ENCODE results near the gene FBXW4.

The FBXW4 gene

DNA sequence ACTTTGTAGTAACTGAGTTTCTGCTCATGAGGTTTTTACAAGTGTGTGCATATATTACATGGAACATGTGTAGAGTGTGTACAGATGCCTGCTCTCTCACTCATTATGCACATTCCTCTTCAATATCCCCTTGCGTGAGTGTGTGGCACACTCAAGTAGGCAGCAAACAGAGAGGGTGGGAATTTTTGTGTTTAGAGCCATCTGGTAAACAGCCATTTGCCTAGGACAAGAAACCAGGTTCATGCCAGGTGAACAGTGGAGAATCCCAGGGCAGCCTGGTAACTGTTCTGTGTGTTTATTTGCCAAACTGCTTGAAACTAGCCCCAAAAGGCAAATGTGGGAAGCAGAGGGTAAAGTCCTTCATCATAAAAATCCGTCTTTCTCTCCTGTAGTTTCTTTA, 19.9 kb downstream of the FBXW4 start:
- H3K36me3 ChIP-seq (ENCODE audit: insufficient read depth, low read length) = no peaks in the 10 kb centered on the region
- TF ChIP-seq FOXP2 (optimal IDR thresholded peaks at IDR 0.05; ENCODE audit: control extremely low read depth, extremely low read length, insufficient read depth) = no peak

DNA sequence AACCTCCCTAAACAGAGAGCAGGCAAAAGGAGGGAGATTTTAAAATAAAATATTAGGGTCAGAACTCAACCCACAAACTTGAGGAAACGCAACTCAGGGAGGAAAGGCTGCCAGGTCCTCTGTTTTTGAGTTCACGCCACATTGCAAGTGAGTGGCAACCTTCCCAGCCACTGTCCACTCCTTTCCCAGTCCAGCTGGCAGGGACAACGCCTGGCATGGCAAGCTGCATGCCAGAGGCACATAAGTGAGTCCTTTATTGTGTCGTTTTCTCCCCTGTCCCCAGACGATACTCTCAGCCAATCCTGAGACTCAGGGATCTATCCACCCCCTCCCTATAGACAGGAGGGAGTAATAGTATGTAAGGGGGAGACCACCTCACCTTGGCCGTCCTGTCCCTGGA, 22.4 kb downstream of the FBXW4 start:
- H3K9ac ChIP-seq (ENCODE audit: insufficient read length) = no peak overlapping the region
- no peaks in the 10 kb centered on the region for H3K9me3 ChIP-seq (ENCODE audit: low read depth, low read length)
- no peak for DNase-seq (ENCODE audit: low read depth, low spot score)
- H3K36me3 ChIP-seq (ENCODE audit: insufficient read depth, low read length) = no peaks in the 10 kb centered on the region
- no peak overlapping the region for H3K4me3 ChIP-seq
- H3K27ac ChIP-seq = no peak overlapping the region
- no peak for TF ChIP-seq EZH2 (IDR thresholded peaks at IDR 0.05)
- TF ChIP-seq FOXP2 (optimal IDR thresholded peaks at IDR 0.05; ENCODE audit: control extremely low read depth, extremely low read length, insufficient read depth) = no peak
- no peak for TF ChIP-seq POLR2AphosphoS5 (IDR thresholded peaks at IDR 0.05; ENCODE audit: borderline replicate concordance, low read depth, low read length)

More for the DNA sequence above, 19.9 kb downstream of the FBXW4 start:
- H3K9me3 ChIP-seq (ENCODE audit: low read depth, low read length) = no peaks in the 10 kb centered on the region
- no peak overlapping the region for H3K9ac ChIP-seq (ENCODE audit: insufficient read length)
- no peak for DNase-seq (ENCODE audit: low read depth, low spot score)
- H3K27ac ChIP-seq = no peak overlapping the region
- no peak overlapping the region for H3K4me3 ChIP-seq

DNA sequence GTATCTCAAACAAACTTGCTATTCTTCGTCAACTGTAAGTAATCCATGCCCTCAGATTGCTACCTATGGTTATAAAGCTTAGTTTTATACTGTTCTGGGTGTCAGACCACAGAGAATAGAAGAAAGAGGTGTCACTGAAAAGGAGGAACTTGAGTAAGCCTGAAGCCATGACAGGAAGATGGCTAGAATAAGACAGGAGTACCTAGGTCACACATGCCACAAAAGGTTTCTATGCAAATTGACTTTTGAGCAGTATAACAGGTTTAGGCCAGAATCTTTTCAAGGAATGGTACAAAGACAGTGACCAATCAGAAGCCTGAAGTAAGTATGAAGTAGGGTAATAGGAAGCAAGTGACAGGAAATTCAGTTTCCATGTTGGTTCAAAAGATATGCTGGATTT, 23.5 kb downstream of the FBXW4 start:
- no peak overlapping the region for H3K27ac ChIP-seq
- H3K9me3 ChIP-seq (ENCODE audit: low read depth, low read length) = no peaks in the 10 kb centered on the region
- no peaks in the 10 kb centered on the region for H3K36me3 ChIP-seq (ENCODE audit: insufficient read depth, low read length)
- no peak overlapping the region for H3K9ac ChIP-seq (ENCODE audit: insufficient read length)
- H3K4me3 ChIP-seq = no peak overlapping the region
- DNase-seq (ENCODE audit: low read depth, low spot score) = no peak
- TF ChIP-seq FOXP2 (optimal IDR thresholded peaks at IDR 0.05; ENCODE audit: control extremely low read depth, extremely low read length, insufficient read depth) = no peak
- TF ChIP-seq POLR2AphosphoS5 (IDR thresholded peaks at IDR 0.05; ENCODE audit: borderline replicate concordance, low read depth, low read length) = no peak
- no peak for TF ChIP-seq EZH2 (IDR thresholded peaks at IDR 0.05)

DNA sequence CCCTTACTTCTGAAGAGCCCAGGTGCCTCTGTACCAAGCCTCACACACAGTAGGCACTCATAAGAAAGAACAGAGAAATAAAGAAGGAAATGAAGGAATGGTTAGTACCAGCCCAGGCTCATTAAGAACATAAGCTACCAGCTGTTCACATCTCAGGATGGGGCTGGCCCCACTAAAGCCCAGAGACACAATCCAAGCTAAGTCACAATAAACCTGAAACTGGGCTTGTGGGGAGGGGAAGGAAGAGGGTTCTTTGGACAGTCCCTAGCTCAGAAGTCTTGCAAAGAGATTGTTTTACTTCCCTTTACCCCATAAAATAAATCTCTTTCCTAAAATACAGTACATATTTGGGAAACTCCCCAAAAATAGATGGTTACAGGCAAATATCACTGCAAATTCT, 24.3 kb downstream of the FBXW4 start:
- H3K27ac ChIP-seq = no peak overlapping the region
- no peaks in the 10 kb centered on the region for H3K9me3 ChIP-seq (ENCODE audit: low read depth, low read length)
- TF ChIP-seq EZH2 (IDR thresholded peaks at IDR 0.05) (no peak), FOXP2 (optimal IDR thresholded peaks at IDR 0.05; ENCODE audit: control extremely low read depth, extremely low read length, insufficient read depth) (no peak), POLR2AphosphoS5 (IDR thresholded peaks at IDR 0.05; ENCODE audit: borderline replicate concordance, low read depth, low read length) (no peak)
- no peak overlapping the region for H3K4me3 ChIP-seq
- no peak for DNase-seq (ENCODE audit: low read depth, low spot score)
- H3K9ac ChIP-seq (ENCODE audit: insufficient read length) = no peak overlapping the region
- no peaks in the 10 kb centered on the region for H3K36me3 ChIP-seq (ENCODE audit: insufficient read depth, low read length)

DNA sequence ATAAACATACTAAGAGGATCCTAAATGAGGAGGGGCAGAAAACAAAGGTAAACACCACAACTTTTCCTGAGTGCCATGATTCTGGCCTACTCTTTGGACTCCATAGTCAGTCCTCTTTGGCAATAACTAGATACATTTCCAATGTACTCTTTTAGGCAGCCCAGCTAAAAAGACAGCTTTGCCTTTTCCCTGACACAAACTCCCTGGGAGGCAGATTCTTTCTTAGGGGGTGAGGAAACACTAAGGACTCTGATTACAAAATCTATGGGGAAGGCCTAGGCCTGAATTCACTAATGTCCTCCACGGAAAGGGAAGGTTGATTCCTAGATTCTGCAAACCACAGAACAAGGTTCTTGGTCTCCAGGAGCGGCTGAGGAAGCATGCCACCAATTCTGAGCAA, 25.8 kb downstream of the FBXW4 start:
- no peak overlapping the region for H3K27ac ChIP-seq
- H3K9me3 ChIP-seq (ENCODE audit: low read depth, low read length) = no peaks in the 10 kb centered on the region
- TF ChIP-seq POLR2AphosphoS5 (IDR thresholded peaks at IDR 0.05; ENCODE audit: borderline replicate concordance, low read depth, low read length) (no peak), FOXP2 (optimal IDR thresholded peaks at IDR 0.05; ENCODE audit: control extremely low read depth, extremely low read length, insufficient read depth) (no peak), EZH2 (IDR thresholded peaks at IDR 0.05) (no peak)
- H3K4me3 ChIP-seq = no peak overlapping the region
- no peak for DNase-seq (ENCODE audit: low read depth, low spot score)
- H3K36me3 ChIP-seq (ENCODE audit: insufficient read depth, low read length) = no peaks in the 10 kb centered on the region
- no peak overlapping the region for H3K9ac ChIP-seq (ENCODE audit: insufficient read length)

DNA sequence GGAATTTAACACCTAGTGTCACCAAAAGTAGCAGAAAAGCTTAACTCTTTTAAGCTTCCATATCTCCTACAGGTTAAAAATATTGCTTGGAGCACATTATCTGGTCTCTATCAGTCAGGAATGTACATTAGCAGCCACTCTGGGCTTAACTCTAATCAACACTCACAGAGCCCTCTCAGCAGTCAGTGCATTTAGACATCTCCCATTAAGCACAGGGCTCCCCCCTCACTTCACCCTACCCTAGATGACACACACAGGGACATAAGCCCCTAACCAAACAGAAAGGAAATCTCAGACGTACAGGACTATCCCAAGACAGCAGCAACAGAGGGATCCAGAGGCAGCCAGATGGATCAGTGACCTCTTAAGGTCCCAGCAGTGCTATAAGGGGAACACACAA, 26.4 kb downstream of the FBXW4 start:
- Histone ChIP-seq H3K36me3 (ENCODE audit: insufficient read depth, low read length) (no peaks in the 10 kb centered on the region), H3K4me3 (no peak overlapping the region), H3K9ac (ENCODE audit: insufficient read length) (no peak overlapping the region), H3K9me3 (ENCODE audit: low read depth, low read length) (no peaks in the 10 kb centered on the region), H3K27ac (no peak overlapping the region)
- no peak for TF ChIP-seq EZH2 (IDR thresholded peaks at IDR 0.05)
- no peak for DNase-seq (ENCODE audit: low read depth, low spot score)

DNA sequence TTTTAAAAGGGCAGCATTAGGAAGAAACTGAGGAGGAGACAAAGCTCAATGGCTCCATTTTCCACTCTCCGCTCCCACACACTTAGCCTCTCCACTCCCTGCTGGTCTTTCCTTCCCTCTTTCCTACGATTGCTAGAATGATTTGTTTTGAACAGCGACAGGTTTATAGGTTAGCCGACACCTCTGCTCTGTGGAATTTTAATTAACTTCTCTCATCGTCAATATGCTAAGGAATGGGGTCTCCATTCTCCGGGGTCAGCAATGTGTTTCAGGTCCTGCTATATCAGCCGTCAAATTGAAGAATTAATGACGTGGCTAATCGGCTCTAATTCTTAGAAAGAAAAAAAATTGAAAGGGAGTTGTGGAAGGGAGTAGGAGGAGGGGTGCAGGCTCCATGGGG, 28.9 kb downstream of the FBXW4 start:
- DNase-seq (ENCODE audit: low read depth, low spot score) = no peak
- H3K4me3 ChIP-seq = no peak overlapping the region
- no peaks in the 10 kb centered on the region for H3K36me3 ChIP-seq (ENCODE audit: insufficient read depth, low read length)
- H3K9me3 ChIP-seq (ENCODE audit: low read depth, low read length) = no peaks in the 10 kb centered on the region
- no peak overlapping the region for H3K27ac ChIP-seq
- no peak overlapping the region for H3K9ac ChIP-seq (ENCODE audit: insufficient read length)
- no peak for TF ChIP-seq POLR2AphosphoS5 (IDR thresholded peaks at IDR 0.05; ENCODE audit: borderline replicate concordance, low read depth, low read length)
- no peak for TF ChIP-seq EZH2 (IDR thresholded peaks at IDR 0.05)
- TF ChIP-seq FOXP2 (optimal IDR thresholded peaks at IDR 0.05; ENCODE audit: control extremely low read depth, extremely low read length, insufficient read depth) = no peak

DNA sequence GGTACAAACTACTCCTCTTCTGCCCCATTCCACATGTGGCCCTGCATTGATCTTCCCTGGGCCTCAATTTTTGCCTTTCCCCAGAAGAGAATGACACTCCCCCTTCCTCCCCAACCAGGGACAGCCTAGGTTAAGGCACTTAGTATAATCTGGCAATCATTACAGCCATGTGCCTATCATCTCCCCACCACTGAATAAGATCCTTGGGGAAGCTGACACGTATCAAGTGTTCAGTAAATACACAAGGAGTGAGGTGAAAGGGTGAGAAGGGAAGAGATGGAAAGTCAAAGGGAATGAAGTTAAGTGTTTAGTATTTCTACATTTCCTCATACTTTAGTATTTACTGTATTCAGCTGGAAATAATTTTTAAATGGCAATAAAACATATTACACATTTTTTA, 31.9 kb downstream of the FBXW4 start:
- no peak for TF ChIP-seq POLR2AphosphoS5 (IDR thresholded peaks at IDR 0.05; ENCODE audit: borderline replicate concordance, low read depth, low read length)
- TF ChIP-seq FOXP2 (optimal IDR thresholded peaks at IDR 0.05; ENCODE audit: control extremely low read depth, extremely low read length, insufficient read depth) = no peak
- no peak for TF ChIP-seq EZH2 (IDR thresholded peaks at IDR 0.05)
- Histone ChIP-seq H3K36me3 (ENCODE audit: insufficient read depth, low read length) (no peaks in the 10 kb centered on the region), H3K9ac (ENCODE audit: insufficient read length) (no peak overlapping the region), H3K4me3 (no peak overlapping the region), H3K9me3 (ENCODE audit: low read depth, low read length) (no peaks in the 10 kb centered on the region), H3K27ac (no peak overlapping the region)
- DNase-seq (ENCODE audit: low read depth, low spot score) = no peak

DNA sequence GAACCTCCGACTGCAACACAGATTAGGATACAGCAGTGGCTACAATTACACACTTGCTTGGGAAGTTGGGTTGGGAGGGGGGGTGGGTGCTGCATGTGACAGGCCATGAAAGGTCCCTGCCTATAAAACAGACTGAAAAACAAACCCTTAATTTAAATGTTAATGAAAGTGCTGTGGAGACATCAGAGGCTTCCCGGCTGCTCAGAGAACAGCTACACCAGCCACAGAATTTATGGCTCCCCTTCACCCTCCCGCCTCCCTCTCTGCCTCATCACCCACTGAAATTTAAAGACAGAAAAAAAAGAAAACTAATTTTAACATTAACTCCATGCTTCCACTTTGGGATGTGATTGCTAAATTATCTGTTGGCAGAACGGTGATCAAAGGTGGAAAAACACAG, 34.7 kb downstream of the FBXW4 start:
- no peak for DNase-seq (ENCODE audit: low read depth, low spot score)
- TF ChIP-seq EZH2 (IDR thresholded peaks at IDR 0.05) (no peak), POLR2AphosphoS5 (IDR thresholded peaks at IDR 0.05; ENCODE audit: borderline replicate concordance, low read depth, low read length) (no peak), FOXP2 (optimal IDR thresholded peaks at IDR 0.05; ENCODE audit: control extremely low read depth, extremely low read length, insufficient read depth) (no peak)
- H3K36me3 ChIP-seq (ENCODE audit: insufficient read depth, low read length) = no peaks in the 10 kb centered on the region
- H3K9me3 ChIP-seq (ENCODE audit: low read depth, low read length) = no peaks in the 10 kb centered on the region
- no peak overlapping the region for H3K4me3 ChIP-seq
- H3K9ac ChIP-seq (ENCODE audit: insufficient read length) = no peak overlapping the region
- no peak overlapping the region for H3K27ac ChIP-seq
